A673 (cell line): Measurements from ENCODE around the gene CYP4B1. TPM values are rescaled to one million over a fixed set of nuclear protein-coding genes. Genes with fewer than 3 reads are reported as not detected.
"Not testable (repeated sequence)": the region's sequence is repeated elsewhere in the genome, so short reads cannot be mapped to it uniquely, and the experiment has no call there.

Experiments
- BruUV-seq: library from RNA; stranded (reverse); fragments of 400-500 nt; replicated peaks from 2 replicates; lab custom pipeline; 2021; lab: Mats Ljungman, UMichigan
- CTCF ChIA-PET: fragments of 300-600 bp; sonication (Branson Sonifier 250); formaldehyde crosslinking; loops from one replicate; lab custom pipeline; 2022; ENCODE audit warnings: antibody characterized with exemption; lab: Charles Lee
- POLR2A ChIA-PET: fragments of 300-600 bp; sonication (Branson Sonifier 250); formaldehyde crosslinking; loops from one replicate; lab custom pipeline; 2022; ENCODE audit warnings: antibody characterized with exemption; ENCODE audit not compliant: low non-redundant PET; lab: Charles Lee
- DNase-seq: peaks from one replicate; pipeline ENCODE4 v3.0.0-alpha.2; 2015; ENCODE audit warnings: low spot score
- H3K27ac ChIP-seq: fragments of 200-600 bp; sonication (generic); 2 replicates; pipeline ENCODE4 v1.5.1; 2016; ENCODE audit warnings: mixed run types, low read depth, mild to moderate bottlenecking, mixed read lengths, antibody characterized with exemption, low read length; ENCODE audit not compliant: poor library complexity, severe bottlenecking
- H3K27me3 ChIP-seq: fragments of 200-600 bp; sonication (generic); replicated peaks from 2 replicates; pipeline ENCODE4 v1.6.1; 2017; ENCODE audit warnings: mixed run types, low read depth, mild to moderate bottlenecking, mixed read lengths, antibody characterized with exemption, low read length; ENCODE audit not compliant: insufficient read depth, poor library complexity
- H3K36me3 ChIP-seq: fragments of 200-600 bp; sonication (generic); 2 replicates; pipeline ENCODE4 v1.6.1; 2016; ENCODE audit warnings: mixed run types, mild to moderate bottlenecking, mixed read lengths, antibody characterized with exemption, low read length; ENCODE audit not compliant: insufficient read depth, poor library complexity, severe bottlenecking
- H3K4me1 ChIP-seq: fragments of 200-600 bp; sonication (generic); 2 replicates; pipeline ENCODE4 v1.6.1; 2017; ENCODE audit warnings: mixed run types, mild to moderate bottlenecking, mixed read lengths, antibody characterized with exemption, low read length; ENCODE audit not compliant: insufficient read depth, poor library complexity, severe bottlenecking
- H3K4me3 ChIP-seq: fragments of 200-600 bp; sonication (generic); 2 replicates; pipeline ENCODE4 v1.5.1; 2016; ENCODE audit warnings: low read depth, mixed run types, mild to moderate bottlenecking, mixed read lengths, low read length; ENCODE audit not compliant: poor library complexity, severe bottlenecking
- H3K9me3 ChIP-seq: fragments of 200-600 bp; sonication (generic); 2 replicates; pipeline ENCODE4 v1.6.1; 2016; ENCODE audit warnings: mixed run types, low read depth, mild to moderate bottlenecking, mixed read lengths, antibody characterized with exemption, low read length; ENCODE audit not compliant: poor library complexity, severe bottlenecking
- EZH2 ChIP-seq: fragments of 200-600 bp; sonication (generic); IDR thresholded peaks from 2 replicates; pipeline ENCODE4 v1.6.1; 2017; ENCODE audit warnings: borderline replicate concordance, low read depth, mild to moderate bottlenecking, mixed read lengths, antibody characterized with exemption, low read length; ENCODE audit not compliant: poor library complexity, severe bottlenecking
- intact Hi-C: fragments of 100-400 bp; cut with micrococcal nuclease; formaldehyde crosslinking; loops from one replicate; pipeline ENCODE4 v1.10.0; 2022; ENCODE audit not compliant: unreplicated experiment
- total RNA-seq: library from RNA; stranded (reverse); gene quantifications from 2 replicates; pipeline ENCODE4 v1.2.3, GENCODE V29; 2021
- TF ChIP-seq, protein P1 (sequence below): fragments of 300-800, 200-600 bp; sonication (generic); conservative IDR thresholded peaks from 2 replicates; pipeline ENCODE4 v1.5.1; 2017; ENCODE audit warnings: low read depth, mild to moderate bottlenecking, antibody characterized with exemption, low read length, moderate library complexity, mixed read lengths

CYP4B1 gene
- total RNA-seq, 1 experiment from 2014 or later, result not detected

DNA sequence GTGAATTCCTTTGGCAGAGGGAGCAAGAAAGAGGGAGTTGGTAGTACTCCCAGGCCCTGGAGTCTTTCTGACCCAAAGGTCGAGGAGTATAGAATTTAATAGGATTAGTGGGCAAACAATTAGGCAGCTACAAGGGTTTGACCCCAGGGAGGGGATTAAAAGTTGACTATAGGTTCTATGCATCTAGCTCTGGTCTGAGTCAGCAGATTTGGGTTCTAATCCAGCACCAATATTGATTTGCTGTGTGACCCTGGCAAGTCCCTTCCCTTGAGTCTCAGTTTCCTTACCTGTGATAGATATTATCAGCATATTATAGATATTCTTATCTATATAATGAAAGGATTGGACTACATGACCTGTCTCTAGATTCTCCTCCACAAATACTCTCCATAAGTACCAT lies 44.9 kb upstream of the CYP4B1 start:
- BruUV-seq, result no TSS peak
- ChIA-PET CTCF (no interaction called here), POLR2A (no interaction called here)

GRCh38 chr1:46754707-46755106 lies 44.1 kb upstream of the CYP4B1 start:
- intact Hi-C loops, H3K4me1 ChIP-seq, H3K36me3 ChIP-seq, POLR2A ChIA-PET, H3K4me3 ChIP-seq, CTCF ChIA-PET, H3K9me3 ChIP-seq, DNase-seq, H3K27ac ChIP-seq, BruUV-seq: not testable (repeated sequence)
- H3K27me3 ChIP-seq, result peaks cover 25% of the 10 kb centered on the region

More for the DNA sequence above, 44.9 kb upstream of the CYP4B1 start:
- Histone ChIP-seq H3K4me3 (no peak overlapping the region), H3K4me1 (no peaks in the 10 kb centered on the region), H3K27me3 (peaks cover 25% of the 10 kb centered on the region), H3K9me3 (no peaks in the 10 kb centered on the region), H3K36me3 (no peaks in the 10 kb centered on the region), H3K27ac (no peak overlapping the region)
- TF ChIP-seq EZH2, result no peak
- TF ChIP-seq, protein P1, sequence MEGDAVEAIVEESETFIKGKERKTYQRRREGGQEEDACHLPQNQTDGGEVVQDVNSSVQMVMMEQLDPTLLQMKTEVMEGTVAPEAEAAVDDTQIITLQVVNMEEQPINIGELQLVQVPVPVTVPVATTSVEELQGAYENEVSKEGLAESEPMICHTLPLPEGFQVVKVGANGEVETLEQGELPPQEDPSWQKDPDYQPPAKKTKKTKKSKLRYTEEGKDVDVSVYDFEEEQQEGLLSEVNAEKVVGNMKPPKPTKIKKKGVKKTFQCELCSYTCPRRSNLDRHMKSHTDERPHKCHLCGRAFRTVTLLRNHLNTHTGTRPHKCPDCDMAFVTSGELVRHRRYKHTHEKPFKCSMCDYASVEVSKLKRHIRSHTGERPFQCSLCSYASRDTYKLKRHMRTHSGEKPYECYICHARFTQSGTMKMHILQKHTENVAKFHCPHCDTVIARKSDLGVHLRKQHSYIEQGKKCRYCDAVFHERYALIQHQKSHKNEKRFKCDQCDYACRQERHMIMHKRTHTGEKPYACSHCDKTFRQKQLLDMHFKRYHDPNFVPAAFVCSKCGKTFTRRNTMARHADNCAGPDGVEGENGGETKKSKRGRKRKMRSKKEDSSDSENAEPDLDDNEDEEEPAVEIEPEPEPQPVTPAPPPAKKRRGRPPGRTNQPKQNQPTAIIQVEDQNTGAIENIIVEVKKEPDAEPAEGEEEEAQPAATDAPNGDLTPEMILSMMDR, result no peak
- no peak for DNase-seq
- intact Hi-C loops, result no loop called here

DNA sequence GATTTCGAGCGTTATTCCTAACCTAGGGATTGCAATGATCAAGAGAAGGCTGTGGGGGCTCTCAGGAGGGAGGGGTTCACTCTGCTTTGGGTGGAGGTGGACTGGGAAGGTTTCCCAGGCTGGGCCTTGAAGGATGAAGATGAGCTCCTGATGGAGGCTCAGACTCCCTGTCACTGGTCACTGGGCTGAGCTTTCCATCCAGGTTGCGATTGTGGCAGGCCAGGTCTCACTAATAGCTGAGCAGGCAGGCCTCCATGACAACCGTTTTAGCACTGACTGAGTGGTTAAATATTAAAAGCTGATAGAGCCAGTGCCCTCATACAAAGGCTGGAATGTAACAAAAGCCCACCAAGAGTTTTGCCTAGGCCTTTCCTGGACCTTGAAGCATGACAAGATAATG lies 43.7 kb upstream of the CYP4B1 start:
- no peaks in the 10 kb centered on the region for H3K36me3 ChIP-seq
- intact Hi-C loops, result no loop called here
- DNase-seq, result no peak
- H3K9me3 ChIP-seq, result no peaks in the 10 kb centered on the region
- TF ChIP-seq, protein P1, result no peak
- TF ChIP-seq EZH2, result no peak
- H3K4me3 ChIP-seq, result no peak overlapping the region
- no peak overlapping the region for H3K27ac ChIP-seq
- no peaks in the 10 kb centered on the region for H3K4me1 ChIP-seq
- ChIA-PET CTCF (no interaction called here), POLR2A (no interaction called here)
- no TSS peak for BruUV-seq
- H3K27me3 ChIP-seq, result peaks cover 27% of the 10 kb centered on the region

DNA sequence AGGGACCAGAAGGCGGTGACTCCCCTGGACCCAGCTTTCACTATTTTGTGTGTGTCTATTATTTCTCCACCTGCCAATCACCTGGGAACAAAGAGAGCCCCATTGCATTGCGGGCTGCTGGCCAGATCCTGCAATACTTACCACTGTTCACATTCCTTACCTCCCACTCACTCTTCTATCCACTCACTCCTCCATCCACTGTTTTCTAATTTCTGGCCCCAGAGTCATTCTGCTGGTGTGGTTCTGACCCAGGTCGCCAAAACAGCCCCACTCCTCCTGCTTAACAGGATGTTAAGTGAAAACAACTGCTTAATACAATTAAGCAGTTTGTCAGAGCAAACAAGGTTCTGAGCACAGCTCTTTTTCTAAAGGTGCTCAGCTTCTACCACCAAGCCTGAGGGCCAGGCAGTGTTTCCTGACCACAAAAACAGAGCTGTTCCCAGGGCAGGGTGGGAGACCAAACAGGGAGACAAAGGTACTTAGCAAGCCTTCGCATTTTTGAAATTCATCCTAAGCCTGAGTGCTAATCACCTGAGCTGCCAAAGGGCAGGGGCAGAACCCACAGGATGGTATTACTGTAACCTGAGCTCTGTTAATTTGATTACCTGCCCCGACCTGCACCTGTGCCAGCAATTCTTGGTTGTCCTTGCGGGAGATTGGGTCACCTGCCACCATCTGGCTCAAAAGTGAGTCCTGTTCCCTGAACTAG lies 41.4 kb upstream of the CYP4B1 start:
- no peaks in the 10 kb centered on the region for H3K9me3 ChIP-seq
- CTCF ChIA-PET, result no interaction called here
- POLR2A ChIA-PET, result no interaction called here

More for the DNA sequence above, 41.4 kb upstream of the CYP4B1 start:
- no TSS peak for BruUV-seq
- intact Hi-C loops, result no loop called here
- DNase-seq, result no peak
- TF ChIP-seq, protein P1, result no peak
- no peak for TF ChIP-seq EZH2
- Histone ChIP-seq H3K4me3 (no peak overlapping the region), H3K27me3 (peaks cover 34% of the 10 kb centered on the region), H3K36me3 (no peaks in the 10 kb centered on the region), H3K27ac (no peak overlapping the region), H3K4me1 (no peaks in the 10 kb centered on the region)
